RWPE1 (cell line): ENCODE data around the gene KIF16B.

Source experiments
- CTCF ChIA-PET: fragments of 350-600 bp; sonication (Branson Sonifier 250); formaldehyde crosslinking; extraction: SDS; loops from one replicate; lab custom pipeline; 2021; lab: Yijun Ruan, JAX
- POLR2A ChIA-PET: fragments of 400-600 bp; formaldehyde crosslinking; extraction: SDS; loops from one replicate; lab custom pipeline; 2020; ENCODE audit warnings: antibody characterized with exemption; ENCODE audit not compliant: low non-redundant PET; lab: Yijun Ruan, JAX
- DNase-seq: peaks from one replicate; pipeline ENCODE4 v3.0.0; 2012; ENCODE audit warnings: low spot score
- H3K27ac ChIP-seq: fragments of 450-650 bp; 2 replicates; pipeline ENCODE4 v1.5.1; 2017
- CTCF ChIP-seq: fragments of 450-650 bp; conservative IDR thresholded peaks from 2 replicates; pipeline ENCODE4 v1.5.1; 2017; ENCODE audit warnings: low read depth, mild to moderate bottlenecking

KIF16B gene

GRCh38 chr20:16287776-16288175 lies 285.5 kb downstream of the KIF16B start:
- no peak for TF ChIP-seq CTCF
- DNase-seq: no peak
- ChIA-PET CTCF (no interaction called here), POLR2A (no interaction called here)
- H3K27ac ChIP-seq: no peak overlapping the region

- POLR2A ChIA-PET: interaction anchor here (0.5 kb wide), 1 partner anchor 1000 kb away, joined by 4 read pairs; no protein-coding TSS in a partner anchor
These were observed 286.6 kb downstream of the KIF16B start for GRCh38 chr20:16286601-16287000.

GRCh38 chr20:16284385-16285100 lies 288.7 kb downstream of the KIF16B start:
- ChIA-PET POLR2A (no interaction called here), CTCF (interaction anchor here (0.6 to 0.7 kb wide), 2 partner anchors 10 to 14 kb away, joined by 3 read pairs; no protein-coding TSS in a partner anchor)
- no peak for DNase-seq

More at GRCh38 chr20:16286601-16287000, 286.6 kb downstream of the KIF16B start:
- no peak overlapping the region for H3K27ac ChIP-seq
- DNase-seq: no peak
- no peak for TF ChIP-seq CTCF
- CTCF ChIA-PET: no interaction called here

GRCh38 chr20:16283978-16284377 lies 289.3 kb downstream of the KIF16B start:
- ChIA-PET CTCF (interaction anchor here (0.6 kb wide), 1 partner anchor 14 kb away, joined by 3 read pairs; no protein-coding TSS in a partner anchor), POLR2A (no interaction called here)
- no peak for DNase-seq
- no peak overlapping the region for H3K27ac ChIP-seq
- no peak for TF ChIP-seq CTCF

More at GRCh38 chr20:16284385-16285100, 288.7 kb downstream of the KIF16B start:
- no peak overlapping the region for H3K27ac ChIP-seq
- no peak for TF ChIP-seq CTCF

- no peak overlapping the region for H3K27ac ChIP-seq
- no peak for TF ChIP-seq CTCF
- DNase-seq: no peak
- CTCF ChIA-PET: no interaction called here
- POLR2A ChIA-PET: no interaction called here
These were observed 289.9 kb downstream of the KIF16B start for GRCh38 chr20:16283307-16283706.

- ChIA-PET POLR2A (no interaction called here), CTCF (no interaction called here)
- no peak for DNase-seq
- TF ChIP-seq CTCF: no peak
- no peak overlapping the region for H3K27ac ChIP-seq
These were observed 293.0 kb downstream of the KIF16B start for GRCh38 chr20:16280219-16280618.
